Osteoblast (primary cell): ENCODE measurements around the gene BRAF. TPM values are rescaled to one million over a fixed set of nuclear protein-coding genes. Genes with fewer than 3 reads are reported as not detected.

Experiments
- DNase-seq: peaks from one replicate; pipeline ENCODE4 v3.0.0; 2011; ENCODE audit warnings: low spot score, mixed read lengths; ENCODE audit not compliant: insufficient read length; ENCODE audit errors: missing footprints
- H2AFZ ChIP-seq: 2 replicates; pipeline ENCODE4 v1.6.0; 2011; ENCODE audit warnings: mild to moderate bottlenecking, low read length
- H3K27ac ChIP-seq: 2 replicates; pipeline ENCODE4 v1.5.1; 2011; ENCODE audit warnings: mild to moderate bottlenecking, low read depth, low read length, moderate library complexity
- H3K27me3 ChIP-seq: 2 replicates; pipeline ENCODE4 v1.6.0; 2012; ENCODE audit warnings: mild to moderate bottlenecking, control low read depth, inconsistent platforms, low read length, moderate library complexity; ENCODE audit not compliant: insufficient read depth
- H3K36me3 ChIP-seq: 2 replicates; pipeline ENCODE4 v1.5.1; 2011; ENCODE audit warnings: mild to moderate bottlenecking, low read length, control low read depth, moderate library complexity; ENCODE audit not compliant: insufficient read depth
- H3K4me1 ChIP-seq: 2 replicates; pipeline ENCODE4 v1.5.1; 2011; ENCODE audit warnings: mild to moderate bottlenecking, low read length, control low read depth, moderate library complexity; ENCODE audit not compliant: insufficient read depth
- H3K4me2 ChIP-seq: 2 replicates; pipeline ENCODE4 v1.6.0; 2011; ENCODE audit warnings: mild to moderate bottlenecking, low read length; ENCODE audit not compliant: insufficient read depth
- H3K4me3 ChIP-seq: fragments of 200-600 bp; sonication (generic); 3 replicates; pipeline ENCODE4 v1.5.1; 2012; ENCODE audit warnings: mild to moderate bottlenecking, low read length, inconsistent platforms; ENCODE audit not compliant: insufficient read depth
- H3K79me2 ChIP-seq: 2 replicates; pipeline ENCODE4 v1.6.0; 2012; ENCODE audit warnings: mild to moderate bottlenecking, low read length, control low read depth, inconsistent platforms; ENCODE audit not compliant: insufficient read depth
- H3K9me3 ChIP-seq: 2 replicates; pipeline ENCODE4 v1.5.1; 2011; ENCODE audit warnings: low read depth, low read length, control low read depth
- H4K20me1 ChIP-seq: 2 replicates; pipeline ENCODE4 v1.6.0; 2012; ENCODE audit warnings: mild to moderate bottlenecking, low read length, control low read depth; ENCODE audit not compliant: insufficient read depth
- total RNA-seq: library from RNA; depleted of rRNA; stranded (reverse); fragments of >200 nt; gene quantifications from 2 replicates; pipeline ENCODE4 v1.2.3, GENCODE V29; 2012
- TF ChIP-seq, protein P1 (sequence below): IDR thresholded peaks from 2 replicates; pipeline ENCODE4 v1.5.1; 2011; ENCODE audit warnings: mild to moderate bottlenecking, low read depth, low read length, moderate library complexity; ENCODE audit errors: extremely low read depth

The BRAF gene
- 30.0 and 31.2 TPM in 2 replicates for total RNA-seq

DNA sequence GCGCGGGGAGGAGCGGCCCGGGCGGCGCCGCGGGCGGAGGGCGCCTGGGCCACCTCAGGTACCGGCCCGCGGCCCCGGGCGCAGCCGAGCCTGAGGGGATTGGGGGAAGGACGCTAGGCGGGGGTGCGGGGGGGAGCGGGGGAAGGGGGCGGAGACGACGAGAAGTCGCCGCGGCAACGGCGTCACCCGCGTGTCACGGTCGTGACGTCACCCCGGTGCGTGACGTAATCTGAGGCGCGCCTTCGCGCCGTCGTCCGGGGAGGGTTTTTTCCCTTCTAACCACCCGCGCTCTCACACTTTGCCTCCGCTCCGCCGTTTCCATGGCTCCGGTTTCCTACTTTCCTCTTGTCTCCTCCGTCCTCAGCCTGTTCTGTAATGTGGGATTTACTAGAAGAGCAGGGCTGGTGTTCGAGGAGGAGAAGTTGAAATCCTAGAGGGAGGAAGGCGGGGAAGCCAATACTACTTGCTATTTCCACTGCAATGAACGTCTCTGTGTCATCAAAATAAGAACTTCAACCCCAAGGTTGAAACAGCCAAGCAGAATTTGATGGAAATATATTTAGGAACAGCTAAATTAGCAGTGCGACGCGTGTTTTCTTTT is at the start of gene BRAF:
BRAF (minus strand) TSS at position 109 of the 601 bp plus-strand sequence. CDS start 226 bp downstream, outside the sequence.
- peak within 1 kb of the TSS; percentile 95 for H3K4me3 ChIP-seq
- peak; percentile 97 for DNase-seq
- peaks cover under 1% of the 10 kb centered on the region for H3K27me3 ChIP-seq
- H3K27ac ChIP-seq = peak within 1 kb of the TSS; percentile 95
- peak within 1 kb of the TSS; percentile 99 for H2AFZ ChIP-seq
- peak within 1 kb of the TSS; percentile 93 for H3K4me2 ChIP-seq
- H3K9me3 ChIP-seq = no peaks in the 10 kb centered on the region
- no peaks in the 10 kb centered on the region for H3K36me3 ChIP-seq
- peaks cover 48% of the 10 kb centered on the region for H3K79me2 ChIP-seq
- TF ChIP-seq, protein P1, sequence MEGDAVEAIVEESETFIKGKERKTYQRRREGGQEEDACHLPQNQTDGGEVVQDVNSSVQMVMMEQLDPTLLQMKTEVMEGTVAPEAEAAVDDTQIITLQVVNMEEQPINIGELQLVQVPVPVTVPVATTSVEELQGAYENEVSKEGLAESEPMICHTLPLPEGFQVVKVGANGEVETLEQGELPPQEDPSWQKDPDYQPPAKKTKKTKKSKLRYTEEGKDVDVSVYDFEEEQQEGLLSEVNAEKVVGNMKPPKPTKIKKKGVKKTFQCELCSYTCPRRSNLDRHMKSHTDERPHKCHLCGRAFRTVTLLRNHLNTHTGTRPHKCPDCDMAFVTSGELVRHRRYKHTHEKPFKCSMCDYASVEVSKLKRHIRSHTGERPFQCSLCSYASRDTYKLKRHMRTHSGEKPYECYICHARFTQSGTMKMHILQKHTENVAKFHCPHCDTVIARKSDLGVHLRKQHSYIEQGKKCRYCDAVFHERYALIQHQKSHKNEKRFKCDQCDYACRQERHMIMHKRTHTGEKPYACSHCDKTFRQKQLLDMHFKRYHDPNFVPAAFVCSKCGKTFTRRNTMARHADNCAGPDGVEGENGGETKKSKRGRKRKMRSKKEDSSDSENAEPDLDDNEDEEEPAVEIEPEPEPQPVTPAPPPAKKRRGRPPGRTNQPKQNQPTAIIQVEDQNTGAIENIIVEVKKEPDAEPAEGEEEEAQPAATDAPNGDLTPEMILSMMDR = no peak
- H4K20me1 ChIP-seq = peaks cover 23% of the 10 kb centered on the region
- H3K4me1 ChIP-seq = peaks cover 17% of the 10 kb centered on the region

DNA sequence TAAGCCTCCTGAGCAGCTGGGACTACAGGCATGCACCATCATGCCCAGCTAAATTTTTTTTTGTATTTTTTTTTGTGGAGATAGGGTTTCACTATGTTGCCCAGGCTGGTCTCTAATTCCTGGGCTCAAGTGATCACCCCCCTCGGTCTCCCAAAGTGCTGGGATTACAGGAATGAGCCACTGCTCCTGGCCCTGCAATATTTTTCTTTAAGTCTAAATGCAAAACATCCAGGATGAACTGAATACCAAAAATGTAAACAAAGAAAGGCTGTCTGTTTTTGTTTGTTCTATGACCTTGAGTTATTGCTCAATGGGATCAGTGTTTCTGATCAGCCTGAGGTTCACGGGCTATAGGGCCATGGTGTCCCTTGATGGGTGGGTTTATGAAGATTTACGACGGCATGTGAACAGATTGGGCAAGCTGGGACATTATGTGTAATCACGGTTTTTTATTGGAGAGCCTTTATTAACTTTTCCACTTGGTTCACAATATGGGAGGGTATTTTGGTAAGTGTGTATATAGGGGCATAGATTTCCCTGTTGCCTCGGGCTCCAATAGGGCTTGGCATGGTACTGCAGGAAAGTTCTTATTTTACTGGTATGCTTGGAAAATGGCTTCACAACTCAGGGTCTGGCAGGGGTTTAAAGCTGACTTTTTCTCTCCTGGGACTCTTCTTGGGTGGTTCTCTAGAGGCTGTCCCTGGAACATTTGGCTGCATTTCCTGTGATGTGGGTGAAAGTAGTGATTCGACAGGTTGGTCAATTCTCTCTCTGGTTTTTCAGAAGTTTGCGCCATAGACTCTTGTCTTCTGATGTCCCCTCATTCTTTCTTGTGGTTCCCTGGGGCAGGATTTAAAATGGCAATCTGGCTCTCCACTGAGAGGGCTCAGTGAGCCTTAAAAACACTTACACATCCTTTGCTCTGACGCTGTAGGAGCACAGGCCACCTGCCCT is 48.4 kb upstream of the BRAF start:
- H3K4me3 ChIP-seq = no peak overlapping the region
- H3K4me1 ChIP-seq = no peaks in the 10 kb centered on the region
- TF ChIP-seq, protein P1 = no peak
- H3K27me3 ChIP-seq = no peaks in the 10 kb centered on the region
- no peak overlapping the region for H2AFZ ChIP-seq
- no peaks in the 10 kb centered on the region for H3K36me3 ChIP-seq
- DNase-seq = no peak
- H3K4me2 ChIP-seq = no peak overlapping the region
- H3K79me2 ChIP-seq = no peaks in the 10 kb centered on the region
- no peaks in the 10 kb centered on the region for H3K9me3 ChIP-seq
- no peak overlapping the region for H3K27ac ChIP-seq
- H4K20me1 ChIP-seq = no peaks in the 10 kb centered on the region

DNA sequence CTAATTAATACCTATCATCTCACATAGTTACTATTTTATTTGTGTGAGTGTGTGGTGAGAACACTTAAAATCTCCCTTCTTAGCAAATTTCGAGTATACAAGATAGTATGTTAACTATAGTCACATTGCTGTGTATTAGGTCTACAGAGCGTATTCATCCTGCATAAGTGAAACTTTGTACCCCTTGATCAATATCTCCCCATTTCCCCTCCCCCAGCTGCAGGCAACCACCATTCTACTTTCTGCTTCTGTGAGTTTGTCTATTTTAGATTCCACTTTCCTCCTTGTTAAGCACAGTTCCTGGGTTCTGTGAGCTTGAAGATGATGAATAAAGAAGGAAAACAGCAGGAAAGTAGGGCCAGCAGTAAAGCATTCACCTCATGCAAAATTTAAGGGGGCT is 47.6 kb upstream of the BRAF start:
- TF ChIP-seq, protein P1 = no peak
- H3K4me3 ChIP-seq = no peak overlapping the region
- H3K4me1 ChIP-seq = no peaks in the 10 kb centered on the region
- H3K27ac ChIP-seq = no peak overlapping the region
- H2AFZ ChIP-seq = no peak overlapping the region
- no peaks in the 10 kb centered on the region for H3K36me3 ChIP-seq
- H3K4me2 ChIP-seq = no peak overlapping the region
- no peaks in the 10 kb centered on the region for H3K9me3 ChIP-seq
- H4K20me1 ChIP-seq = no peaks in the 10 kb centered on the region
- no peak for DNase-seq
- H3K79me2 ChIP-seq = no peaks in the 10 kb centered on the region
- H3K27me3 ChIP-seq = no peaks in the 10 kb centered on the region

DNA sequence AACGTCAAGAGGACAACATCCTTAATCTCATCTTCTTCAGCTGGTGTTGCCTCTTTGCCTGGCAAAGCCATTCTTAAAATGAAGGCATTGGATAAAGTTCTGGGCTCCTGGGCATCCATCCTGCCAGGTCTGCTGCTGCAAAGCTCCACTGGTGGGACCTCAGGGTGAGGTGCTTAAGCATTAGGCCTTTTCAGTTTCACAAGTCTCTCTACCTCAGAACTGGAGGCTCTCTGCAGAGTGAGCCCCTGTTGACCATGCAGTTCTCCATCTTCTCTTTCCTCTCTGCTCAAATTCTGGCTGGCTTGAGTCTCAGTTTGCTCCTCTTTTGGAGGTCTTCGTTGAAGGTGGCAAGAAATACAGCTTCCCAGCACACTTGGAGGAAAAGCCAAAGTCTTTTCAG is 42.7 kb upstream of the BRAF start:
- no peaks in the 10 kb centered on the region for H3K27me3 ChIP-seq
- H4K20me1 ChIP-seq = no peaks in the 10 kb centered on the region
- H3K4me1 ChIP-seq = no peaks in the 10 kb centered on the region
- no peak for DNase-seq
- H3K4me2 ChIP-seq = no peak overlapping the region
- H3K36me3 ChIP-seq = no peaks in the 10 kb centered on the region
- no peak overlapping the region for H3K27ac ChIP-seq
- H3K79me2 ChIP-seq = no peaks in the 10 kb centered on the region
- H3K9me3 ChIP-seq = no peaks in the 10 kb centered on the region
- H2AFZ ChIP-seq = no peak overlapping the region
- no peak overlapping the region for H3K4me3 ChIP-seq
- TF ChIP-seq, protein P1 = no peak
